VCaP (cell line): ENCODE results near the gene MIOX.

Source experiments
- H3K27ac ChIP-seq: fragments of 450-650 bp; 2 replicates; pipeline ENCODE4 v1.5.1; 2017
- CTCF ChIP-seq: fragments of 450-650 bp; conservative IDR thresholded peaks from 2 replicates; pipeline ENCODE4 v1.5.1; 2017; ENCODE audit warnings: mild to moderate bottlenecking, moderate library complexity

Gene MIOX

DNA sequence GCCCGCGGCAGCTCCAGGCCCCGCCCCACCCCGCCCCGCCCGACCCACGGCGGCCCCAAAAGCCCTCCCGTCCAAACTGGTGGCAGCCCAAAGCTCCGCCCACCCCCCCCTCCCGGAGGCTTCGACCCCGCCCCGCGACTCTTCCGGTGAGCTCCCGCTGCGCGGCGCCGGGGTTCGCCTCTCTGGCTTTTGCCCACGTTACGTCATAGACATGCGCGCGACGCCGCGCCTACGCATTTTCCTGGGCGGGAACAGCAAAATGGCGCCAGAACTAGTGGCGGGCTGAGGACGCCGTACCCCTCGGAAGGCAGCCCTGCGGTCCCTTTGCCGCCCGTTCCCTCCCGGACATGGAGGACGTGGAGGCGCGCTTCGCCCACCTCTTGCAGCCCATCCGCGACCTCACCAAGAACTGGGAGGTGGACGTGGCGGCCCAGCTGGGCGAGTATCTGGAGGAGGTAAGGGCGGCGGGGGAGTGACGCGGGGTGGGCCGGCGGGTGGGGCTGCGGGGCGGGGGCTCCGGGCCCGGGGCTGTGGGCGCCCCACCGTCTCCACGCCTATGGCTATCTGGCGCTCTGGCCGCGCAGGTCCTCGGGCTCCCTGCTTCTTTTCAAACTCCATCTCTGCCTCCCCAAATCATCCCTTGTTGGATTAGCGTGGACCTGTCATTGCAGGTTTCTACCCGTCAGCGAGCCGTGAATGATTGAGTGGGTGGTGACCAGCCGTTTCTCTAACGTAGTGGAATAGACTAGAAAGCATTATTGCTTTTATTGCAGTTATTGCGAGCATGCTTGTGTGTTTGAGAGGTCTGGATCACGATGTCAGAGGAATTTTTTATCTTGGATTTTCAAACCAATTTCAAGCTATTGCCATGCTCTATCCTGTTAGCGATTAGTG lies 21.6 kb downstream of the MIOX start, which contains the start of gene NCAPH2:
Gene NCAPH2, plus strand, starts transcription at position 234 of the 894 bp plus-strand sequence. Its CDS starts 114 bp downstream, at position 348.
- H3K27ac ChIP-seq: peak within 1 kb of the TSS; percentile 78
- no peak for TF ChIP-seq CTCF

GRCh38 chr22:50508897-50509296 lies 22.2 kb downstream of the MIOX start:
- H3K27ac ChIP-seq: peak overlapping the region; percentile 78
- no peak for TF ChIP-seq CTCF

GRCh38 chr22:50513175-50513574 lies 26.5 kb downstream of the MIOX start:
- TF ChIP-seq CTCF: no peak
- no peak overlapping the region for H3K27ac ChIP-seq

DNA sequence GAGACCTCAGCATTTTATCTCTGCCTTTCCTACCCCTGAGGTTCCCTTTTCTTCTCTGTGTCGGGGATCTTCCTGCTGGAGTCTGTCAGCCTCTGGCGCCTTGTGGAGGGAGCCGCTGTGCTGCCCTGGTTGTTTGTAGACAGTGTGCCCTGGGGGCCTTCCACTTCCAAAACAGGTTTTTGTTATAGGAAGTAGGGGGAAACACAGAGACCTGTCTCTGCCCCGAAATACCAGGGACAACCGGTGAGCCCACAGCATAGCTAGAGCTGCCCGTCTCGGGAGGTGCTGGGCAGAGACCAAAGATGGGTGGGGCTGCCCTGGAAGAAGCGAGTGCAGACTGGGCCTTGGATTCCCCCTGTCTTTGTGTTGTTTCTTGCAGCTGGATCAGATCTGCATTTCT lies 29.4 kb downstream of the MIOX start:
- TF ChIP-seq CTCF: no peak
- H3K27ac ChIP-seq: no peak overlapping the region

DNA sequence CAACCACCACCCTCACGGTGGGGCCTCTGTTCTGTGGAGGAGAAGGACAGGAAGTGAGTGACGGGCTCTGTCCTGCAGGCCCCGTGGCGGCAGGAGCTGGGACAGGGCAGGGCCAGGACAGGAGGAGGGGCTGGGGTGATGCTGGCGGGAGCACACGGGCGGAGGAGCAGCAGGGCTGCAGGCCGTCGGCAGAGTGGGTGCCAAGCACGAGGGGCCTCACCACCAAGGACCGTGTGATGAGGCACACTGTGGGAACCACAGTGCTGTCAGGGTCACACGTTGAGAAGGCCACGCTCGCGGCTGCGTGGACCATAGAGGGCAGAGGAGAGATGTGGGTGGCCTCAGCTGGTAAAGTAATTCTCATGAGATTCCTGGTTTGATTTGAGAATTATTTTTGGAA lies 30.2 kb downstream of the MIOX start:
- no peak for TF ChIP-seq CTCF

DNA sequence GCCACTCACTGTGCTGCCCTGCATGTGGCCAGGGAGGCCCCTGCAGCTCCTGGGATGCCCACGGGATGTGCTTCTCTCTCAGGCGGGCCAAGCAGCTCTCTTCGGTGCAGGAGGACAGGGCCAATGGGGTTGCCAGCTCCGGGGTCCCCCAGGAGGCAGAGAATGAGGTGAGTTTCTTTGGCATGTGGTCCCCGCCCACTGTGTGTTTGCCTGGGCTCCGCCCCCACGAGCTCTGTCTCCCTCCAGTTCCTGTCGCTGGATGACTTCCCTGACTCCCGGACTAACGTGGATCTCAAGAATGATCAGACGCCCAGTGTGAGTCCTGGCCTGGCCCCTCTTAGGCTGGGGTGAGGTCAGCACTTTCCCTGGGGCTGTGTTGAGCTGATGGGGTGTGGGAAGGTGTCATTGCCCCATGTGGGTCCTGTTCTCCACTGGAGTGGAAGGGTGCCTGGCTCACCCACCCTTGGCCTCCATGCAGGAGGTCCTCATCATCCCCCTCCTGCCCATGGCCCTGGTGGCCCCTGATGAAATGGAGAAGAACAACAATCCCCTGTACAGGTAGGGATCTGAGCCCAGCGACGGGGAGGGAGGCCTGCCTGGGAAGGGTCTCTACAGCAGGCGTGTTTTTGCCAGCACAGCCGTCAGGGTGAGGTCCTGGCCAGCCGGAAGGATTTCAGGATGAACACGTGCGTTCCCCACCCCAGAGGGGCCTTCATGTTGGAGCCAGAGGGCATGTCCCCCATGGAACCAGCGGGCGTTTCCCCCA lies 31.0 kb downstream of the MIOX start:
- TF ChIP-seq CTCF: no peak
- no peak overlapping the region for H3K27ac ChIP-seq

More for the DNA sequence above, 30.2 kb downstream of the MIOX start:
- no peak overlapping the region for H3K27ac ChIP-seq

DNA sequence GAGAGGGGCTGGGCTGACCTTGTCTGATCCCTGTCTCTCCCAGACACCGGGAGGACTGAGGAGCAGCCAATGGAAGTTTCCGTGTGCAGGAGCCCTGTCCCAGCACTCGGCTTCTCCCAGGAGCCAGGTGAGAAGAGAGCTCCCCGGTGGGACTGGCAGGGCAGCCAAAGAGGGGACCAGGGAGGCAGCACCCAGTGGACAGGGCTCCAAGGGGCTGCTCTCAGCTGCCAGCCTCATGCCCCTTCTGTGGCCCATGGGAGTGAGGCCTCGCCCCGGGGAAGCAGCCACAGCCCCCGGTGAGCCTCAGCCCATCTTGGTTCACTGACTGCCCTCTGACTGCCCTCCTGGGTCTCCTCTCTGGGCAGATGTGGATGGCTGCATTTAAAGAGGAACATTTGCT lies 31.9 kb downstream of the MIOX start:
- H3K27ac ChIP-seq: no peak overlapping the region
- TF ChIP-seq CTCF: no peak
